NCI-H2081 treated with DMSO at 0.1 percent for 48 hours (cell line): ENCODE data around the gene DTX1.
"Not testable (repeated sequence)": the region's sequence is repeated elsewhere in the genome, so short reads cannot be mapped to it uniquely, and the experiment has no call there.

Experiments used
- DNase-seq: peaks from one replicate; lab custom pipeline; 2025; lab: John Stamatoyannopoulos, UW

DTX1 gene

GRCh38 chr12:113137861-113138783 lies 81.6 kb downstream of the DTX1 start:
- no peak for DNase-seq

GRCh38 chr12:113138826-113139225 lies 82.3 kb downstream of the DTX1 start:
- DNase-seq, result no peak

- DNase-seq, result no peak
Observed at GRCh38 chr12:113140706-113141105, 84.2 kb downstream of the DTX1 start.

DNA sequence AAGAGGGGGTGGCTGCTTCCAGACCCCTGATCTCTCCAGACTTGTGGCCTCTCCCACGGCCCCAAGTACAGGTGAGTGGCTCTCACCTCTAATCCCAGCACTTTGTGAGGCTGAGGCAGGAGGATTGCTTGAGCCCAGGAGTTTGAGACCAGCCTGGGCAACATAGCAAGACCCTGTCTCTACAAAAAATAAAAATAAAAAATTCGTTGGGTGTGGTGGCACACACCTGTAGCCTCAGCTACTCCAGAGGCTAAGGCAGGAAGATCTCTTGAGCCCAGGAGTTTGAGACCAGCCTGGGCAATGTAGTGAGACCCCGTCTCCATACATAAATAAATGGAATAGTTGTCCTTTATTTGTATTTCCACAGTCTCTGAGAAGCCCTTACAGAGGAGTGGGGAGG lies 85.2 kb downstream of the DTX1 start:
- DNase-seq, result not testable (repeated sequence)

- no peak for DNase-seq
Observed at GRCh38 chr12:113142173-113142885, 85.8 kb downstream of the DTX1 start.

DNA sequence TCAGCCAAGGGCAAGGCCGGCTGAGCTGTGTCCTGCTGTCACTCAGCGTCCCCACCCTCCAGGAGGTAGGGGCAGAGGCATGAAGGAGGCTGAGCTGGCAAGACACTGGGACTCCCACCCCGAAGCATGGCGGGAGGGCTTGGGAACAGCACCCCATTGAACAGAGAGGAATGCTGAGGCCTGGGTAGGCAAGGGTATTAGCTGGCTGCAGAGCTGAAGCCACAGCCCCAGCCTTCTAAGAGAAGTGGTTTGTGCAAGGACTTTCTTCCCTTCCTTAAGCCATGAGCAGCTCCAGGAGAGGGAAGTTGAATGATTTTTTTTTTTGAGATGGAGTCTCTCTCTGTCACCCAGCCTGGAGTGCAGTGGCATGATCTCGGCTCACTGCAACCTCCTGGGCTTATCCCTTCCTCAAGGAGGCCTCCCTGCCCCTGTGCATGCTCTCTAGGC lies 86.4 kb downstream of the DTX1 start:
- no peak for DNase-seq

GRCh38 chr12:113143959-113144358 lies 87.4 kb downstream of the DTX1 start:
- DNase-seq, result no peak

- DNase-seq, result no peak
Observed at GRCh38 chr12:113144806-113145205, 88.3 kb downstream of the DTX1 start.

DNA sequence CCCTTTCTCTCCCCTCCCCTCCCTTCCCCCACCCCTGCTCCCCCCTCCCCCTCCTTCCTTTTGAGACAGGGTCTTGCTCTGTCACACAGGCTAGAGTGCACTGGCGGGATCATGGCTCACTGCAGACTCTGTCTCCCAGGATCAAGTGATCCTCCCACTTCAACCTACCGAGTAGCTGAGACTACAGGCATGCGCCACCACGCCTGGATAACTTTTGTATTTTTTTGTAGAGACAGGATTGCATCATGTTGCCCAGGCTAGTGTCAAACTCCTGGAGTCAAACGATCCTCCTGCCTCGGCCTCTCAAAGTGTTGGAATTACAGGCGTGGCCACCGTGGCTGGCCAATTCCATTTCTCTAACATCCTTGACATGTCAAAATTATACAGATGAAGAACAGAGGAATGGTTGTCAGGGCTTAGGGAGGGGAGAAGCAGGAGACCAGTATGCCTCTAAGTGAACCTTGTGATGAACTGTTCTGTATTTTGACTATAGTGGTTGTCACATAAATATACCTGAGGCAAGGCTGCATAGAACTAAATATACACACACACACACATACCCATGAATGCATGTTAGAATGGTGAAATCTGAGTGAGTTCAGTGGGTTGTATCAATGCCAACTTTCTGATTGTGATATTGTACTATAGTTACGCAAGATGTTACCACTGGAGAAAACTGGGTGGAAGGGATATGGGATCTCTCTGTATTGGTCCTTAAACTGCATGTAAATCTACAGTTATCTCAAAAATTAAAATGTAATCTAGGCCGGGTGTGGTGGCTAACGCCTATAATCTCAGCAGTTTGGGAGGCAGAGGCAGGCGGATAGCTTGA lies 89.4 kb downstream of the DTX1 start:
- no peak for DNase-seq

DNA sequence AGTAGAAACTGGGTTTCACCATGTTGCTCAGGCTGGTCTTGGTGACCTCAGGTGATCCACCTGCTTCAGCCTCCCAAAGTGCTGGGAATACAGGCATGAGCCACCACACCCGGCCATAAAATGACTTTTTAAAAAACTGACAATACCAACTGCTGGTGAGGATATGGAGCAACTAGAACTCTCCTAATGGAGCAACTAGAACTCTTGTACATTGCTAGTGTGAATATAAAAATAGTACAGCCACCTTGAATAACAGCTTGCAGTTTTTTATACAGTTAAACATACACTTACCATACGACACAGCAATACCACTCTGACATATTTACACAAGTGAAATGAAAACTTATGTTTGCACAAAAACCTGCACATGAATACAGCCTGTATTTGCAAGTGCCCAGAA lies 90.5 kb downstream of the DTX1 start:
- no peak for DNase-seq
